ENCODE measurements around the gene PTPRCAP. TPM values are rescaled to one million over a fixed set of nuclear protein-coding genes. Genes with fewer than 3 reads are reported as not detected.

PTPRCAP gene
- total RNA-seq, 1 experiment from 2014 or later = 1.3 TPM

DNA sequence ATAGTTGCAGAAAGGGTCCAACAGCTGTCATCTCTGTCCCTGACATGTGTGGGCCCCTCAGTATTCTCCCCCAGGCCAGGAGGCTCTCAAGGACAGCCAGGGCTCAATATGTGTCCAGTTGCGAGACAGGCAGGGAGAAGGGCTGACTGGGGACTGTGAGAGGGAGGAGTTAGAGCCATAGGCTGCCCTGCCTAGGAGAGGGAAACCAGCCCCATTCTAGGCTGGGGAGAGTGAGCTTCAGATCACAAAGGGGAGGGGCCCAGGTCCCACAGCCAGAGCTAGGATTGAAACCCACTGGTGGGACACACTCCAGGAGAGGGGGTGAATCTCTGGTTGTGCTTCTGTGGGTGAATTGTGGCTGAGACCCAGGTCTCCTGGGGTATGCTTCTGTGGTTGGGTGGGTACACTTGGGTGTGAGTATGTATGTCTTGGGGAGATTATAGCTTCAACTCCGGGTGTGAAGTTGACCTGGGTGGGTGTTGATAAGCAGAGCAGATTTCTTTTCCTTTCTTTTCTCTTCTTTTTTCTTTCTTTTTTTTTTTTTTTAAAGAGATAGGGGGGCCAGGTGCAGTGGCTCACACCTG, 24.1 kb downstream of the PTPRCAP start:
- Mint-ChIP-seq H3K27me3 (ENCODE audit: unreplicated experiment) (peaks cover 62% of the 10 kb centered on the region), H3K4me3 (ENCODE audit: low read depth, unreplicated experiment) (no peak overlapping the region), H3K36me3 (ENCODE audit: insufficient read depth, unreplicated experiment) (peaks cover 5% of the 10 kb centered on the region), H3K4me1 (ENCODE audit: low read depth, unreplicated experiment) (peaks cover 8% of the 10 kb centered on the region), H3K9me3 (ENCODE audit: low read depth, unreplicated experiment) (no peaks in the 10 kb centered on the region), H3K27ac (ENCODE audit: unreplicated experiment) (no peak overlapping the region)
- no TSS peak for BruUV-seq (replicated peaks)
- TF ChIP-seq, protein P1, sequence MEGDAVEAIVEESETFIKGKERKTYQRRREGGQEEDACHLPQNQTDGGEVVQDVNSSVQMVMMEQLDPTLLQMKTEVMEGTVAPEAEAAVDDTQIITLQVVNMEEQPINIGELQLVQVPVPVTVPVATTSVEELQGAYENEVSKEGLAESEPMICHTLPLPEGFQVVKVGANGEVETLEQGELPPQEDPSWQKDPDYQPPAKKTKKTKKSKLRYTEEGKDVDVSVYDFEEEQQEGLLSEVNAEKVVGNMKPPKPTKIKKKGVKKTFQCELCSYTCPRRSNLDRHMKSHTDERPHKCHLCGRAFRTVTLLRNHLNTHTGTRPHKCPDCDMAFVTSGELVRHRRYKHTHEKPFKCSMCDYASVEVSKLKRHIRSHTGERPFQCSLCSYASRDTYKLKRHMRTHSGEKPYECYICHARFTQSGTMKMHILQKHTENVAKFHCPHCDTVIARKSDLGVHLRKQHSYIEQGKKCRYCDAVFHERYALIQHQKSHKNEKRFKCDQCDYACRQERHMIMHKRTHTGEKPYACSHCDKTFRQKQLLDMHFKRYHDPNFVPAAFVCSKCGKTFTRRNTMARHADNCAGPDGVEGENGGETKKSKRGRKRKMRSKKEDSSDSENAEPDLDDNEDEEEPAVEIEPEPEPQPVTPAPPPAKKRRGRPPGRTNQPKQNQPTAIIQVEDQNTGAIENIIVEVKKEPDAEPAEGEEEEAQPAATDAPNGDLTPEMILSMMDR (IDR thresholded peaks at IDR 0.05; ENCODE audit: unreplicated experiment) = no peak
- CTCF ChIA-PET = interaction anchor here (0.6 to 1.1 kb wide), 2 partner anchors 12 to 57 kb away, joined by 3 to 4 read pairs; partner anchors contain the start of gene PPP1CA
- intact Hi-C loops (cut with micrococcal nuclease; ENCODE audit: unreplicated experiment) = no loop called here
- no peak for DNase-seq

DNA sequence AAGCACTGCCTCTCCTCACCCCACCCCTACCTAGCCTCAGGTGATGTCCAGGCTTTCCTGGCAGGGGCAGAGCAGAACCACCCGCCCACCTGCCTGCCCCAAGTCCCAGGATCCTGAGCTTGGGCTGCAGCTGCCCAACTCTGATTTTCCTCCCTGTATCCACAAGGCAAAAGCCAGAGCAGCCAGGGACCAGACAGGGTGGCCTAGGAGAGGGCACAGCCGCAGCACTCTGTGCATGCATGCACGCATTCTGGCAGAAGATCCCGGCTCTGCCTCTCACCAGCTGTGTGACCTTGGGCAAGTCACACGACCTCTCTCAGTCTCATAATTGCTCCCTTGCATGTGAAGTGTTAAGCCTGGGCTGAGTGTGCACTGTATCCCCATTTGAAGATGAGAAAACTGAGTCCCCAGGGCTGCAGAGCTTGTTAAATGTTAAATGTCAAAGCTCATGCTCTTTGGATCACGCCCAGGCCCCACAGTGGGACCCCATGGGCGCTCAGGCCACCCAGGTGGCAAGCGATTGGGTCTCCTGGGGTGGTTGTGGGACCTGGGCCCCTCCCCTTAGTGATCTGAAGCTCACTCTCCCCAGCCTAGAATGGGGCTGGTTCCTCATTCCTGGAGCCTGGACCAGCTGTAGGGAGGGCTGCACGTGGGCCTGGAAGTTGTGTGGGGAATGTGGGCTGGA, 24.8 kb downstream of the PTPRCAP start:
- DNase-seq = no peak
- TF ChIP-seq, protein P1 (IDR thresholded peaks at IDR 0.05; ENCODE audit: unreplicated experiment) = no peak
- intact Hi-C loops (cut with micrococcal nuclease; ENCODE audit: unreplicated experiment) = no loop called here
- H3K36me3 Mint-ChIP-seq (ENCODE audit: insufficient read depth, unreplicated experiment) = peaks cover 5% of the 10 kb centered on the region
- peaks cover 62% of the 10 kb centered on the region for H3K27me3 Mint-ChIP-seq (ENCODE audit: unreplicated experiment)
- CTCF ChIA-PET = interaction anchor here (1.1 kb wide), 1 partner anchor 11 kb away, joined by 4 read pairs; the partner anchor contains the start of gene PPP1CA
- H3K27ac Mint-ChIP-seq (ENCODE audit: unreplicated experiment) = no peak overlapping the region
- BruUV-seq (replicated peaks) = no TSS peak
- H3K4me1 Mint-ChIP-seq (ENCODE audit: low read depth, unreplicated experiment) = peaks cover 8% of the 10 kb centered on the region
- H3K4me3 Mint-ChIP-seq (ENCODE audit: low read depth, unreplicated experiment) = no peak overlapping the region
- no peaks in the 10 kb centered on the region for H3K9me3 Mint-ChIP-seq (ENCODE audit: low read depth, unreplicated experiment)

DNA sequence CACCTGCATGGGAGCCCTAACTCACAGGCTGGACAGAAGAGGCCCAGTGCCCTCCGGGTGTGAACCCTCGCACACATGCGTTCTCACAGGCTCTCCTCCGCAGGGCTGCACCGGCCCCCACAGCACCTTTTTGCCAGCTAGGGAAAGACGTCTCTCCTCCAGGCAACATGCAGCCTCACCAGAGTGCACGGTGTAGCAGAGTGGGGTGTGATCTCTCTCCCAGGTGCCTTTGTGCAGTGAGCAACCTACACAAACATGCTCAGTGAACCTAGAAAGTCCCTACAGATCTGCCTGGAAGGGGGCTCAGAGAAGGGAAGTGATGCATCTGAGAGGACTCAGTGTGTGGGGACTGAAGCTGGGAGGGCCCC, 25.7 kb downstream of the PTPRCAP start:
- Mint-ChIP-seq H3K27me3 (ENCODE audit: unreplicated experiment) (peaks cover 61% of the 10 kb centered on the region), H3K4me1 (ENCODE audit: low read depth, unreplicated experiment) (peaks cover 6% of the 10 kb centered on the region), H3K27ac (ENCODE audit: unreplicated experiment) (no peak overlapping the region), H3K36me3 (ENCODE audit: insufficient read depth, unreplicated experiment) (peaks cover 9% of the 10 kb centered on the region), H3K4me3 (ENCODE audit: low read depth, unreplicated experiment) (no peak overlapping the region), H3K9me3 (ENCODE audit: low read depth, unreplicated experiment) (no peaks in the 10 kb centered on the region)
- CTCF ChIA-PET = no interaction called here
- TF ChIP-seq, protein P1 (IDR thresholded peaks at IDR 0.05; ENCODE audit: unreplicated experiment) = no peak
- intact Hi-C loops (cut with micrococcal nuclease; ENCODE audit: unreplicated experiment) = no loop called here
- no TSS peak for BruUV-seq (replicated peaks)
- no peak for DNase-seq

DNA sequence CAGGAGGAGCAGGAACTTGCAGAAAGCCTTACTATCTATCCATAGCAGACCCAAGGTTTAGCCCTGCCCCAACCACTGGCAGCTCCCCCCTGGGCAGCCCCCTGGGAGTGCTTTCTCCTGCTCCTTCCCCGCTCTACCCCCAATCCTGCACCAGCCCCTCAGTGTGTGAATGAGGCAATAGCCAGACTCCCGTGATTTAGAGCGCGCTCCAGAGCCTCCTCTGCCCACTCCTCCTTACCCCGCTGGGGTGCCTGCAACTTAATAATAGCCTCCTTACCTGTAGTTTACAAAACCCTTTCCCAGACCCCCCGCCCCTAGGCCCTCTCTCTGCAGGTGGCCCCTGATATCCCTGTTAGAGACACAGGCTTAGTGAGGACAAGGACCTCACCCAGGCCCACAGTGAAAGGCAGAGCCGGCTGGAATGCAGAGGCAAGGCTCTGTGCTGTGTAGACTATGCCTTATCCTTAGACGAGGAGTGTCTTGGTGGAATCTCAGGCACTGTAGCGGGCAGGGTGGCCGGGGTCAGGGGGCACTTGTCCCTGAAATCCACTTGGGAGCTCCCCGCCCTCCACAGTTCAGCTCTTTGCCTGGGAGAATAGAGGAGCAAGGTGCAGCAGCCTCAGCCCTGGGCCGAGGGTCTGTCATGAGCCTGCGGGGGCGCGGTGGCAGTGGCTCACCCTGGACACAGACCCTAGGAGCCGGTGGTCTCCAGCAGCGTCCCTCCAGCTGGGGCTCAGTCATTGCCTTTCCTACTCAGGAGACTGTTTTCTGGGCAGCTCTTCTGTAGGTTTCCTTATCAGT, 26.3 kb downstream of the PTPRCAP start:
- H3K9me3 Mint-ChIP-seq (ENCODE audit: low read depth, unreplicated experiment) = no peaks in the 10 kb centered on the region
- no peak overlapping the region for H3K27ac Mint-ChIP-seq (ENCODE audit: unreplicated experiment)
- TF ChIP-seq, protein P1 (IDR thresholded peaks at IDR 0.05; ENCODE audit: unreplicated experiment) = no peak
- peaks cover under 1% of the 10 kb centered on the region for H3K4me1 Mint-ChIP-seq (ENCODE audit: low read depth, unreplicated experiment)
- H3K36me3 Mint-ChIP-seq (ENCODE audit: insufficient read depth, unreplicated experiment) = peaks cover 4% of the 10 kb centered on the region
- H3K27me3 Mint-ChIP-seq (ENCODE audit: unreplicated experiment) = peaks cover 55% of the 10 kb centered on the region
- H3K4me3 Mint-ChIP-seq (ENCODE audit: low read depth, unreplicated experiment) = no peak overlapping the region
- no TSS peak for BruUV-seq (replicated peaks)
- intact Hi-C loops (cut with micrococcal nuclease; ENCODE audit: unreplicated experiment) = no loop called here
- DNase-seq = no peak
- CTCF ChIA-PET = interaction anchor here (0.6 kb wide), 1 partner anchor 475 kb away, joined by 3 read pairs; no protein-coding TSS in a partner anchor

Data from Calu3 (cell line).